Keratinocyte (primary cell): ENCODE measurements around the gene ILKAP. TPM values are rescaled to one million over a fixed set of nuclear protein-coding genes. Genes with fewer than 3 reads are reported as not detected.

Experiments
- DNase-seq: peaks from one replicate; pipeline ENCODE4 v3.0.0-alpha.2; 2011; ENCODE audit warnings: low read depth, missing footprints, low spot score
- FAIRE-seq: peaks from 2 replicates; lab custom pipeline; 2011; peaks lifted over from hg19 to GRCh38; lab: Jason Lieb, UNC
- H2AFZ ChIP-seq: 2 replicates; pipeline ENCODE4 v1.6.0; 2012; ENCODE audit warnings: low read length, control low read depth, inconsistent platforms; ENCODE audit not compliant: control insufficient read depth
- H3K27ac ChIP-seq: 2 replicates; pipeline ENCODE4 v1.5.1; 2011; ENCODE audit warnings: low read length; ENCODE audit not compliant: control insufficient read depth, insufficient read depth
- H3K27me3 ChIP-seq: 3 replicates; pipeline ENCODE4 v1.6.0; 2011; ENCODE audit warnings: low read length; ENCODE audit not compliant: control insufficient read depth, insufficient read depth; ENCODE audit errors: extremely low read depth
- H3K36me3 ChIP-seq, 2 experiments: 2 replicates in 1 of 2; 3 replicates in 1 of 2; pipeline ENCODE4 v1.5.1; 2011; ENCODE audit warnings: low read length in 2 of 2, mild to moderate bottlenecking in 1 of 2; ENCODE audit not compliant: control insufficient read depth in 2 of 2, insufficient read depth in 2 of 2; ENCODE audit errors: extremely low read depth in 1 of 2
- H3K4me1 ChIP-seq: 3 replicates; pipeline ENCODE4 v1.5.1; 2011; ENCODE audit warnings: low read length; ENCODE audit not compliant: control insufficient read depth, insufficient read depth; ENCODE audit errors: extremely low read depth
- H3K4me2 ChIP-seq: 3 replicates; pipeline ENCODE4 v1.6.0; 2011; ENCODE audit warnings: low read depth, low read length; ENCODE audit not compliant: control insufficient read depth, insufficient read depth; ENCODE audit errors: extremely low read depth
- H3K4me3 ChIP-seq, 3 experiments: fragments of 200-600 bp in 1 of 3; sonication (generic) in 1 of 3; 2 replicates in 2 of 3; 3 replicates in 1 of 3; pipeline ENCODE4 v1.5.1; 2011 to 2016; ENCODE audit warnings: low read length in 3 of 3, mild to moderate bottlenecking in 3 of 3, control low read depth in 2 of 3, inconsistent platforms in 1 of 3, low read depth in 1 of 3, mixed read lengths in 1 of 3, mixed run types in 1 of 3, moderate library complexity in 1 of 3; ENCODE audit not compliant: control insufficient read depth in 2 of 3, insufficient read depth in 2 of 3; ENCODE audit errors: extremely low read depth in 1 of 3
- H3K79me2 ChIP-seq: 2 replicates; pipeline ENCODE4 v1.6.0; 2012; ENCODE audit warnings: low read length; ENCODE audit not compliant: control insufficient read depth, insufficient read depth
- H3K9ac ChIP-seq: 3 replicates; pipeline ENCODE4 v1.6.0; 2011; ENCODE audit warnings: low read length; ENCODE audit not compliant: control insufficient read depth, insufficient read depth; ENCODE audit errors: extremely low read depth
- H3K9me1 ChIP-seq: 3 replicates; pipeline ENCODE4 v1.6.0; 2011; ENCODE audit warnings: low read length; ENCODE audit not compliant: control insufficient read depth, insufficient read depth; ENCODE audit errors: extremely low read depth
- H3K9me3 ChIP-seq: 2 replicates; pipeline ENCODE4 v1.5.1; 2012; ENCODE audit warnings: low read depth, low read length; ENCODE audit not compliant: control insufficient read depth
- H4K20me1 ChIP-seq: 3 replicates; pipeline ENCODE4 v1.6.0; 2011; ENCODE audit warnings: low read length; ENCODE audit not compliant: control insufficient read depth, insufficient read depth; ENCODE audit errors: extremely low read depth
- EZH2 ChIP-seq: IDR thresholded peaks from one replicate; pipeline ENCODE4 v1.6.1; 2012; ENCODE audit warnings: inconsistent platforms, mild to moderate bottlenecking, low read length, moderate library complexity
- dilution Hi-C: fragments of 300-500 bp; cut with MboI; formaldehyde crosslinking; loops from one replicate; pipeline ENCODE4 v1.7.0; 2020; ENCODE audit warnings: low sequenced_read_pairs; ENCODE audit not compliant: extremely low pct_ligation_motif_present
- polyA plus RNA-seq, 5 experiments: library from polyadenylated mRNA; depleted of rRNA in 3 of 5; stranded (reverse) in 3 of 5; stranded (forward) in 1 of 5; unstranded in 1 of 5; fragments of >200 nt; gene quantifications; 1 replicate in 1 of 5; 2 replicates in 3 of 5; 3 replicates in 1 of 5; pipeline versions ENCODE4 v1.2.1 to v1.2.3, GENCODE V29; 2011 to 2012; ENCODE audit warnings: missing spikeins in 2 of 5, low read depth in 1 of 5, low replicate concordance in 1 of 5
- TF ChIP-seq, protein P1 (sequence below), 3 experiments: IDR thresholded peaks in 1 of 3; conservative IDR thresholded peaks in 1 of 3; optimal IDR thresholded peaks in 1 of 3; 2 replicates in 2 of 3; 3 replicates in 1 of 3; pipeline versions ENCODE3 to v1.5.1; 2011; ENCODE audit warnings: low read length in 3 of 3, mild to moderate bottlenecking in 3 of 3, moderate library complexity in 2 of 3, control low read depth in 1 of 3, inconsistent platforms in 1 of 3; ENCODE audit not compliant: insufficient read depth in 2 of 3; ENCODE audit errors: extremely low read depth in 1 of 3

Gene ILKAP
- polyA plus RNA-seq, 1 donor (not counting 4 experiments of a cell fraction or from before 2014, with no cell fraction given): 39.1 TPM

DNA sequence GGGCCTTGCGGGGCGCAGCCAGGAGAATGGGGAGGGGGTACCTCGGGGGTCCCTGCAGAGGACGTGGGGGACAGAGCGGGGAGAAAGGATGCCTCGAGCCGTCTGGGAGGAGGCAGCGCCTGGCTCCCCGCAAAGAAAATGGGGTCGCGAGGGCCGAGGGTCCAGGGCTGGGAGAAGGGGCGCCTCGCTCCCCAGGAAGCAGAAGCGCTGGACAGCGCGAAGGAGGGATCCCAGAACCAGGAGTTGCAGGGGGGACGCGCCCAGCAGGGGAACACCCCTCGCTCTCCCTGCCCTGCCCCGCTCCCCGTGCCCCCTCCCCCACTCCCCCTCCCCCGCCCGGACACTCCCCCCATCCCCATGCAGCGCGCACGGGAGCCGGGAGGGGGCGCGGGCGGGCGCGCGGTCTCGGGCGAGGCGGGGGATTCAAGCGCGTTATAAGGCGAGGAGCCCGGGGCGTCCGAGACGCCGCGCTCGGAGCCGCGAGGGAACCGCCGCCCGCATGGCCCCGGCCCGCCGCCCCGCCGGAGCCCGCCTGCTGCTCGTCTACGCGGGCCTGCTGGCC, 44.9 kb downstream of the ILKAP start, which contains the start of gene ERFE:
Gene ERFE, plus strand, starts transcription at position 462 of the 562 bp plus-strand sequence. Its CDS starts 38 bp downstream, at position 500.
- FAIRE-seq (no peak), DNase-seq (no peak)
- H4K20me1 ChIP-seq: no peaks in the 10 kb centered on the region
- H2AFZ ChIP-seq: no peak within 1 kb of the TSS
- H3K9me1 ChIP-seq: no peaks in the 10 kb centered on the region
- H3K27ac ChIP-seq: no peak within 1 kb of the TSS
- dilution Hi-C loops: no loop called here
- peak within 1 kb of the TSS; percentile 61 for H3K4me2 ChIP-seq
- H3K27me3 ChIP-seq: peaks cover 15% of the 10 kb centered on the region
- no peaks in the 10 kb centered on the region for H3K9me3 ChIP-seq
- no peaks in the 10 kb centered on the region for H3K79me2 ChIP-seq
- no peaks in the 10 kb centered on the region for H3K4me1 ChIP-seq
- peak within 1 kb of the TSS; percentile 46 for H3K9ac ChIP-seq
- no peaks in the 10 kb centered on the region for H3K36me3 ChIP-seq
- H3K4me3 ChIP-seq: peak within 1 kb of the TSS; percentile 9 to 36 (median 18)
- TF ChIP-seq, protein P1, sequence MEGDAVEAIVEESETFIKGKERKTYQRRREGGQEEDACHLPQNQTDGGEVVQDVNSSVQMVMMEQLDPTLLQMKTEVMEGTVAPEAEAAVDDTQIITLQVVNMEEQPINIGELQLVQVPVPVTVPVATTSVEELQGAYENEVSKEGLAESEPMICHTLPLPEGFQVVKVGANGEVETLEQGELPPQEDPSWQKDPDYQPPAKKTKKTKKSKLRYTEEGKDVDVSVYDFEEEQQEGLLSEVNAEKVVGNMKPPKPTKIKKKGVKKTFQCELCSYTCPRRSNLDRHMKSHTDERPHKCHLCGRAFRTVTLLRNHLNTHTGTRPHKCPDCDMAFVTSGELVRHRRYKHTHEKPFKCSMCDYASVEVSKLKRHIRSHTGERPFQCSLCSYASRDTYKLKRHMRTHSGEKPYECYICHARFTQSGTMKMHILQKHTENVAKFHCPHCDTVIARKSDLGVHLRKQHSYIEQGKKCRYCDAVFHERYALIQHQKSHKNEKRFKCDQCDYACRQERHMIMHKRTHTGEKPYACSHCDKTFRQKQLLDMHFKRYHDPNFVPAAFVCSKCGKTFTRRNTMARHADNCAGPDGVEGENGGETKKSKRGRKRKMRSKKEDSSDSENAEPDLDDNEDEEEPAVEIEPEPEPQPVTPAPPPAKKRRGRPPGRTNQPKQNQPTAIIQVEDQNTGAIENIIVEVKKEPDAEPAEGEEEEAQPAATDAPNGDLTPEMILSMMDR (optimal IDR thresholded peaks at IDR 0.05 in 1 of 3, IDR thresholded peaks at IDR 0.05 in 1 of 3, conservative IDR thresholded peaks at IDR 0.05 in 1 of 3; ENCODE audit: extremely low read depth in 1 of 3, insufficient read depth in 2 of 3, low read length in 3 of 3): peak in 2 of 3 experiments; percentile 18 to 61
- no peak for TF ChIP-seq EZH2

DNA sequence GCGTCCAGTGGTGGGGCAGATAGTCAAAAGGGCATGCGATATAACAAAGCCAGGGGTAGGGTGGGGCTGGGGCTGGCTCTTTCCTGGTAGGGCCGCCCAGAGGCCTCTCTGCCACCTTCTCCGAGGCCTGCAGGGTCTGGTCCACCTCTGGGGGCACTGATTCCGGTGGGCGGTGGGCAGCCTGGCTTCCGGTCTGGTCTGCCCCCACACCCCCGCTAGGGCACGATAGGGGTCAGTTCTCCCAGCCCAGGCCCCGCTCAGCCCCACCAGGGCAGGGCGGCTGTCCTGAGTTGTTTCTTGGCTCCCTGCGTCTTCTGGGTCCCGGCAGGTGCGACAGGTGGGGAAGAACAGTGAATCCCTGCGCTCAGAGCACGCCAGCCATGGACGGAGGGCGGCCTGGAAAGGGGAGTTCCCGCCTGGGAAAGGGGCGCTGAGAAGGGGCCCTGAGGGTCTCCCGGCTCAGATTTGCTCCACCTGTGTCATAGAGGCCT, 45.4 kb downstream of the ILKAP start:
- H3K9me1 ChIP-seq: no peaks in the 10 kb centered on the region
- H2AFZ ChIP-seq: no peak overlapping the region
- H3K9ac ChIP-seq: no peak overlapping the region
- FAIRE-seq (no peak), DNase-seq (no peak)
- TF ChIP-seq, protein P1 (optimal IDR thresholded peaks at IDR 0.05 in 1 of 3, IDR thresholded peaks at IDR 0.05 in 1 of 3, conservative IDR thresholded peaks at IDR 0.05 in 1 of 3; ENCODE audit: extremely low read depth in 1 of 3, insufficient read depth in 2 of 3, low read length in 3 of 3): no peak
- TF ChIP-seq EZH2: no peak
- no peaks in the 10 kb centered on the region for H3K9me3 ChIP-seq
- no peaks in the 10 kb centered on the region for H3K79me2 ChIP-seq
- H3K4me2 ChIP-seq: no peak overlapping the region
- H3K36me3 ChIP-seq: no peaks in the 10 kb centered on the region
- no peak overlapping the region for H3K4me3 ChIP-seq
- H3K27ac ChIP-seq: no peak overlapping the region
- dilution Hi-C loops: no loop called here
- H4K20me1 ChIP-seq: no peaks in the 10 kb centered on the region
- peaks cover 10% of the 10 kb centered on the region for H3K27me3 ChIP-seq
- H3K4me1 ChIP-seq: no peaks in the 10 kb centered on the region
